ENCODE results near the gene RBM41. TPM values are rescaled to one million over a fixed set of nuclear protein-coding genes. Genes with fewer than 3 reads are reported as not detected.

RBM41 gene
- total and polyA plus RNA-seq, 9 of the 15 experiments (the other 6 are each of a cell fraction or from before 2014, with no cell fraction given), result 11.6 to 51.8 (median 27.9) TPM

DNA sequence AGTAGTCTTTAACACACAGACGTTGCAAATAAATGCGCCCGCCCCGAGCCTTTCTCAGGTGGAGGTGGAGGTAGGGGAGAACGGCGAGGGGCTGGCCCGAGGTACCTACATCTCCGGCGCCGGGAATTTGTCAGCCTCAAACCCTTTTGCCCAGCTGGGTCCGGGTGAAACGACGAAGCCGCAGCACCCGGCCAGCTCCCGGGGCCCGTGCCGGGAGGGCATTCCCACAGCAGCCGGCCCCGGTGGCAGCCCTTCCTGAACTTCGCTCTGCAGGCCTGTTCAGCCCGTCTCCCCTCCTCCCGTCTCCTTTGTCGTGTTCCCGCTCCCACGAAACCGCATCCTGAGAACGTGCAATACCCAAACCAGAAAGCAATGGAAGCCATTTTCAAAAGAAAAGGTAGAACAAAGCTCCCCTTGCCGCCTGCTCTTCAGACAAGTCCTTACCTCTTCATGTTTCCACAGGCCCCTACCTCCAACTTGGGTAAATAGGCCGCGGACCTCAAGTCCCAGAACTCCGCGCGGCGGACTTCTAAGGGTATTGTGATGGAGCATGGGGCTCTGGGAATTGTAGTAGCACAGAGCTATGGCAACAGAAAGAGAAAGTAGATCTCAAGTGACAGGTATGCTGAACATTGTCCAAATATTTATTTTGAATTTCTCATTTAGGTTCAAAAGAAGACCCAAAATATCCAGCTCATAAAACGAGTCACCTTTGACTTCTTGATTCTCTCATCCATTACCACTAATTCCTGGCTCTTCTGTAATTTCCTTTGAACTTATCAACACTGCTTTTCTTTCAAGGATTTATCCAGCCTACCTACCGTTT, at the start of gene RBM41 (continued):
- TF ChIP-seq, protein P1, sequence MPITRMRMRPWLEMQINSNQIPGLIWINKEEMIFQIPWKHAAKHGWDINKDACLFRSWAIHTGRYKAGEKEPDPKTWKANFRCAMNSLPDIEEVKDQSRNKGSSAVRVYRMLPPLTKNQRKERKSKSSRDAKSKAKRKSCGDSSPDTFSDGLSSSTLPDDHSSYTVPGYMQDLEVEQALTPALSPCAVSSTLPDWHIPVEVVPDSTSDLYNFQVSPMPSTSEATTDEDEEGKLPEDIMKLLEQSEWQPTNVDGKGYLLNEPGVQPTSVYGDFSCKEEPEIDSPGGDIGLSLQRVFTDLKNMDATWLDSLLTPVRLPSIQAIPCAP (CRISPR knock-in tag; IDR thresholded peaks at IDR 0.05; ENCODE audit: borderline replicate concordance), result 0 out of 2 replicates have a peak, but pooled peaks have one; percentile 30
- TF ChIP-seq KDM5B (IDR thresholded peaks at IDR 0.05; ENCODE audit: insufficient replicate concordance, low read depth, low read length), result peak; percentile 43

GRCh38 chrX:107168257-107168656, 49.6 kb upstream of the RBM41 start:
- Histone ChIP-seq H2AFZ (ENCODE audit: low read depth, low read length) (no peak overlapping the region), H4K20me1 (replicated peaks; ENCODE audit: control insufficient read depth, insufficient read depth, low read length) (no peaks in the 10 kb centered on the region), H3K27me3 (ENCODE audit: control insufficient read depth in 2 of 2, insufficient read depth in 2 of 2, low read length in 2 of 2) (no peaks in the 10 kb centered on the region), H3K4me1 (replicated peaks in 1 of 2; ENCODE audit: control insufficient read depth in 2 of 2, insufficient read depth in 2 of 2, low read length in 2 of 2) (peaks cover 0 to 15% of the 10 kb centered on the region in 2 experiments; a peak in 3 of 5 replicates), H3K36me3 (ENCODE audit: control insufficient read depth, insufficient read depth, low read length) (peaks cover 39% of the 10 kb centered on the region; the same call in 1 of the 3 replicates), H3K4me3 (no peak overlapping the region), H3K79me2 (ENCODE audit: control insufficient read depth, insufficient read depth, low read length) (peaks cover 12% of the 10 kb centered on the region; the same call in 2 of the 3 replicates), H3K27ac (ENCODE audit: extremely low read depth, low read depth, low read length) (peak overlapping the region; percentile 9; the same call in 1 of the 3 replicates), H3K4me2 (ENCODE audit: insufficient read depth, low read length) (no peak overlapping the region), H3K9ac (ENCODE audit: insufficient read depth in 1 of 2, low read depth in 2 of 2, low read length in 2 of 2) (no peak overlapping the region; a peak in 1 of 4 replicates), H3K9me3 (replicated peaks; ENCODE audit: control insufficient read depth, insufficient read depth, low read depth, low read length) (no peaks in the 10 kb centered on the region), H3K9me1 (ENCODE audit: control insufficient read depth, insufficient read depth, low read length) (no peaks in the 10 kb centered on the region)
- ATAC-seq (peak; percentile 89), FAIRE-seq (peak; percentile 63), DNase-seq (ENCODE audit: extremely low read depth in 1 of 4, low spot score in 3 of 4) (peak in 2 of 4 experiments; percentile 57 to 68)
- no TSS peak for BruUV-seq (replicated peaks)
- CTCF ChIA-PET (ENCODE audit: low intra/inter-chr PET ratio), result no interaction called here
- in situ Hi-C loops (cut with MboI), result no loop called here
- POLR2A ChIA-PET, result interaction anchor here (0.7 to 1.9 kb wide), 3 partner anchors 13 to 25 kb away, joined by 4 to 6 read pairs (median 4); no protein-coding TSS in a partner anchor
- intact Hi-C loops (cut with micrococcal nuclease), result loop anchor here (2.0 kb wide), 1 partner anchor 37 kb away; no protein-coding TSS in a partner anchor
- TF ChIP-seq TEAD4 (IDR thresholded peaks at IDR 0.05; ENCODE audit: low read length) (peak; percentile 84), TEAD4 (CRISPR knock-in tag; IDR thresholded peaks at IDR 0.05; ENCODE audit: borderline replicate concordance) (no peak), EHMT2 (IDR thresholded peaks at IDR 0.05) (0 out of 2 replicates have a peak, but pooled peaks have one; percentile 14), TAL1 (IDR thresholded peaks at IDR 0.05) (peak; percentile 74), TCF3 (CRISPR knock-in tag; IDR thresholded peaks at IDR 0.05) (peak; percentile 75), TRIM24 (IDR thresholded peaks at IDR 0.05) (peak in 1 of 2 experiments; percentile 24; a peak in 1 of 4 replicates), PML (IDR thresholded peaks at IDR 0.05; ENCODE audit: low read length) (peak; percentile 35; the same call in 1 of the 2 replicates), JUN (IDR thresholded peaks at IDR 0.05; ENCODE audit: borderline replicate concordance, low read depth, low read length) (no peak), JUN (CRISPR knock-in tag; IDR thresholded peaks at IDR 0.05; ENCODE audit: borderline replicate concordance) (no peak), GATA2 (CRISPR knock-in tag; IDR thresholded peaks at IDR 0.05) (peak; percentile 42; the same call in 1 of the 2 replicates)

Data from K562 (cell line).